ENCODE results near the gene APBA2.

The APBA2 gene

GRCh38 chr15:28957606-28958498, 72.1 kb downstream of the APBA2 start:
- no peak for DNase-seq (ENCODE audit: low read depth)

GRCh38 chr15:28959326-28959725, 73.6 kb downstream of the APBA2 start:
- no peak for DNase-seq (ENCODE audit: low read depth)

- DNase-seq (ENCODE audit: low read depth), result no peak
These were observed 75.2 kb downstream of the APBA2 start for GRCh38 chr15:28960979-28961378.

DNA sequence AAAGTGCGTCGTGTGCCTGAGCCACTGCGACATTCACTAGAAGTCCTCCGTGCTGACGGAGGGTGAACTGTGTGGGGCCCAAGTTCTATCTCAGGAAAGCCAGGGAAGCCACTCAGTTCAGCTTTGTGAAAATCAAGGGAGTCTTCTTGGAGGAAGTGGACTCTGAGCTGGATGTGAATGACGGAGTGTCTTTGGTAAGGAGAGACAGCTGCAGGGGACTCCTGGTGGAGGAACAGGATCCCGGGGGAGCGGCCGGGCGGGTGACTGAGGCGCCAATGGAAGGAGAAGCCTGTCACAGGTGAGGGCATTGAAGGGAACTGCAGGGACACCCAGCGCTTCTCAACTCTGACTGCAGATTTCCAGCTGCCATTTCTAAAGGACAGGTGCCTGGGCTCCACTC, 75.6 kb downstream of the APBA2 start:
- no peak for DNase-seq (ENCODE audit: low read depth)

GRCh38 chr15:28962851-28963710, 77.3 kb downstream of the APBA2 start:
- no peak for DNase-seq (ENCODE audit: low read depth)

DNA sequence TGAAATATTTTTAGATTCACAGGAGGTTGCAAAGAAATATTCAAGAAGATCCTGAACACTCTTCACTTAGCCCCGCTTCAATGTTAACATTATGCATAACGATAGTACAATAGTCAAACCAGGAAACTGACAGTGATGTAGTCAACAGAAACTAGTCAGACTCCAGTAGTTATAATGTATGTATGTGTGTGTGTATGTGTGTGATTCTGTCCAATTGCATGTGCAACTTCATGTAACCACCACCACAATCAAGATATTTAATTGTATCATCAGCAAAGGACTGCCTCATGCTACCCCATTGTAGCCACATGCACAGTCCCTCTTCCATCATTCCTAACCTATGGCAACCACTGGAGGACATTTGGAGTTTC, 77.9 kb downstream of the APBA2 start:
- no peak for DNase-seq (ENCODE audit: low read depth)

DNA sequence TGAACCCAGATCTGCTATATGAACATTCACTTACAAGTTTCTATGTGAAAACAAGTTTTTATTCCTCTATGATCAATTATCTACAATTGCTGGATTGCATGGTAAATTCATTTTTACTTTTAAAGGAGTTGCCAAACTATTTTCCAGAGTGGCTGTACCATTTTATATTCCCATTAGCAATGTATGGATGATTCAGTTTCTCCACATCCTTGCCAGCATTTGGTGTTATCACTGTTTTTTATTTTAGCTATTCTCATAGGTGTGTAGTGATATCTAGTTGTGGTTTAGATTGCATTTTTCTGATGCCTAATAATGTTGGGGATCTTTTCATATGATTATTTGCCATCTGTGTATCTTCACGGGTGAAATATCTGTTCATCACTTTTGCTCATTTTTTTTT, 78.3 kb downstream of the APBA2 start:
- no peak for DNase-seq (ENCODE audit: low read depth)

DNA sequence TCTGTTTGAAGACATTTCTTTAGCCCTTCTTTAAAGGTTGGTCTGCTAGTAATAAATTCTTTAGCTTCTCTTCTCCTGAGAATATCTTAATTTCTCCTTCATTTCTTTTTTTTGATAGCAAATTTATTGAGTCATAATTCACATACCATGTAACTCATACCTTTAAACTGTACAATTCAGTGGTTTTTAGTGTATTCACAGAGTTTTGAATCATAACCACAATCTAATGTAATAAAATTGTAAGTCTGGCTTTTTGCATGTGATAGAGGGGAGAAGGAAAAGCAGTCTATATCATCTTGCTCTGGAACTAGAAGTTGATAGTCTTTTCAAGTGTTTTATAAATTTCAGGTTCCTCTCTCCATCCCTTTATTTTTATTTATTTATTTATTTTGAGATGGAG, 81.3 kb downstream of the APBA2 start:
- no peak for DNase-seq (ENCODE audit: low read depth)

DNA sequence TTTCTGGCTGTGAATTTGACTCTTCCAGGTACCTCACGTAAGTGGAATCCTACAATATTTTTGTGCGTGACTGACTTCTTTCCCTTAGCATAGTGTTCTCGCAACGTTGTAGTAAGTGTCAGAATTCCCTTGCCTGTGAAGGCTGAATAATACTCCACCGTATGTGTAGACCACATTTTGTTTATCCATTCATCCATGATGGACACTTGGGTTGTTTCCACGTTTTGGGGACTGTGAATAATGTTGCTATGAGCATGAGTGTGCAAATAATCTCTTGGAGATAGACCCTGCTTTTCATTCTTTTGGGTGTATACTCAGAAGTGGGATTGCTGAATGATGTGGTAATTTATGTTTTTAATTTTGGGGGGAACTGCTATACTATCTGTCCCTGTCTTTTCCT, 82.2 kb downstream of the APBA2 start:
- no peak for DNase-seq (ENCODE audit: low read depth)

- no peak for DNase-seq (ENCODE audit: low read depth)
These were observed 83.8 kb downstream of the APBA2 start for GRCh38 chr15:28969511-28970085.

DNA sequence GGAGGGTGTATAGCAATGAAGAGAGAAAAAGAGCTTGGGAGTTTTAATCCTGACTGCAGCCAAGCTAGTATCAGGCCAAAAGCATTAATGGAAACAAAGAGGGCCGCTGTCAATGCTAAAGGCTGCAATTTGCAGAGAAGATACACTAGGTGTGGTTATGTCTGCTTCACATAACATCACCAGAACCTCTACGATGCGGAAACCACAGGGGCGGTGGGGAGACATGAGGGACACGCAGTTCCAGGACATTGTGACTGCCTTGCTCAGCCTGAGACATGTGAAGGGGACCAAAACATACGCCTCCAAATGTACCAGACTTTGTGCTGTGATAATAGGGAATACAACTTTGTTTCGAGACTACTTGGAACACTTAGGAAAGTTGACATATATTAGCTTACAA, 88.4 kb downstream of the APBA2 start:
- DNase-seq (ENCODE audit: low read depth), result no peak

- no peak for DNase-seq (ENCODE audit: low read depth)
These were observed 90.0 kb downstream of the APBA2 start for GRCh38 chr15:28975766-28976179.

DNA sequence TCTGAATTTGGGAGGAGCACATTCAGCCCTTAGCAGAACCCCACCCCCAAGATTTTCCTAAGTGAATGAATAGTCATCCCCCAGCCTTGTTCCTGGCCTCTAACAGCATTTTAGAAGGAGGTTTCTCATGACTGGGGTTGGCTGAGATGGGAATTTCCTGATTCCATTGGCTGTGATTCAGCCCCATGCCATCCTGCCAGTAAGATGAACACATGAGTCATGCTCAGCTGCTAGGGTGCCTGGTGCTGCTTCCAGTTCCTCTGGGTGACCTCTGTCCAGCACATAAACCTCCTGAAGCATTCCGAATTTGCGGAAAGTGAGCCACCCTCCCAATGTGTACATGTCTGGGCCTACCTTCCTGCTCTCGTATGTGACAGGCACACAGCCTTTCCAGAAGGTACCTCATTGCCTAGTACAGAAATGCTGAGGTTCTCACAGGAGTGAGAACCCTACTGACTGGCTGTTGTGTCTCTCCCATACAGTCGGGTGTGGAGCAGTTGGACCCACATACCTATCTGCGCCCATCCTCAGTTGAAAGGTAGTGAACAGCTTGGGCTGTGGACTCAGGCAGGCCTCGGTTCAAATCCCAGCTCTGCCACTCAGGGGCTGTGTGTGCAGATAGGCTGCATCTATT, 91.7 kb downstream of the APBA2 start:
- no peak for DNase-seq (ENCODE audit: low read depth)

- DNase-seq (ENCODE audit: low read depth), result no peak
These were observed 92.2 kb downstream of the APBA2 start for GRCh38 chr15:28978011-28978378.

GRCh38 chr15:28978661-28979060, 92.9 kb downstream of the APBA2 start:
- DNase-seq (ENCODE audit: low read depth), result no peak

DNA sequence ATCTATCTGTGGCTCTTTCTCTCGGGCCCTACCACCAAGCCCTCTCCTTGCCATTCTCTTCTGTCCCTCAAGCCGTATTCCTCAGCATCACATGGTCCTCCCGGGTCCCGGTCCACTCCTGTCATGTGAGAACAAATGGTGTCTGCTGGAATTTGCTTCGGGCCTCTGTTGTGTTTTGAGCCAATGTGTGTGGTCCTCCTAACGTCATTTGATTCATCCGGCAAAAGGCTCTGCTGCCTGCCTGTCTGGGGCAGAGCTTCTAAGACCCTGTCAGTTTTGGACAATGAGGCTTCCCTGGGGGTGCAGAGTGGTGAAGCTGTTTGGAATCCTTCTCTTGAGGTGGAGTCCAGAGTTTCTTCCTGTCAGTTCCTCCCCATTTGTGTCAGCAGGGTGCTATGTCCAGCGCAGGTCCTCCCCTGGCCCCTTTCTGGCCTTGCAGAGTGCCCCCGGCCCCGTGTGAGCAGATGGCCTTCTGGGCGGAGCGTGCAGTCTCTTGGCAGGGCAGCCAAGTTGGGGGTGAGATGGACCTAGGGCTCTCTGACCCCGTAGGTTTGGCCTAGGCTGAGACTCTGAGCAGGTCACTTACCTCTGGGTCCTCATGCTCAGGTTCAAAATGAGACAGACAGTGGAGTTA, 93.6 kb downstream of the APBA2 start:
- DNase-seq (ENCODE audit: low read depth), result no peak

- no peak for DNase-seq (ENCODE audit: low read depth)
These were observed 95.1 kb downstream of the APBA2 start for GRCh38 chr15:28980709-28981350.

DNA sequence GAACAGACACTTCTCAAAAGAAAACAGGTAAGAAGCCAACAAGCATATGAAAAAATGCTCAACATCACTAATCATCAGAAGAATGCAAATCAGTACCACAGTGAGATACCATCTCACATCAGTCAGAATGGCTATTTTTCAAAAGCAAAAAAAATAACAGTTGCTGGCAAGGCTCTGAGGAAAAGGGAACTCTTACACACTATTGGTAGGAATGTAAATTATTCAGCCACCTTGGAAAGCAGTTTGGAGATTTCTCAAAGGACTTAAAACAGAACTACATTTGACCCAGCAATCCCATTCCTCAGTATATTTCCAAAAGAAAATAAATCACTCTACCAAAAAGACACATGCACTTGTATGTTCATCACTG, 95.6 kb downstream of the APBA2 start:
- DNase-seq (ENCODE audit: low read depth), result no peak

DNA sequence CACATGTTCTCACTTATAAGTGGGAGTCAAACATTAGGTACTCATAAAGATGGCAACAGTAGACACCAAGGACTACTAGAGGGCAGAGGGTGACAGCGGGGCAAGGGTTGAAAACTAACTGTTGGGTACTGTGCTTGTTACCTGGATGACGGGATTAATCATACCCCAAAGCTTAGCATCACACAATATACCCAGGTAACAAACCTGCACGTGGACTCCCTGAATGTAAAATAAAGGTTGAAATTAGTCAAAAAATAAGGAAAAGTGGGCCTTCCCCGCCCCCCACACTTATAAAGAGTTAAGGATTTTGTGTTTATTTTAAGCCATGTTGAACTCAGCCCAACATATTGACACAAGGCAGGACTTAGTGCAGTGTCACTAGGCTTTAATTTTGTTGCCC, 96.1 kb downstream of the APBA2 start:
- DNase-seq (ENCODE audit: low read depth), result no peak

GRCh38 chr15:28982886-28983285, 97.1 kb downstream of the APBA2 start:
- DNase-seq (ENCODE audit: low read depth), result no peak

All from stimulated activated CD8-positive, alpha-beta memory T cell treated with anti-CD3 and anti-CD28 coated beads, Interleukin-12 subunit alpha, Interleukin-12 subunit beta, amount 100 ng/mL, for 4 hours (primary cell).